Suprapubic skin (tissue), 4 donors: ENCODE data around the gene PLCE1. TPM values are rescaled to one million over a fixed set of nuclear protein-coding genes. Genes with fewer than 3 reads are reported as not detected.

ENCODE experiments used
- DNase-seq, 2 donors: peaks; one replicate each; pipeline ENCODE4 v3.0.0-alpha.2; 2019; ENCODE audit warnings: low spot score in 2 of 2
- H3K27ac ChIP-seq: fragments of 200-600 bp; sonication (generic); one replicate; pipeline ENCODE4 v1.5.1; 2019
- H3K27me3 ChIP-seq: fragments of 200-600 bp; sonication (generic); one replicate; pipeline ENCODE4 v1.5.1; 2019
- H3K36me3 ChIP-seq: fragments of 200-600 bp; sonication (generic); one replicate; pipeline ENCODE4 v1.5.1; 2019
- H3K4me1 ChIP-seq: fragments of 200-600 bp; sonication (generic); one replicate; pipeline ENCODE4 v1.5.1; 2019
- H3K4me3 ChIP-seq: fragments of 200-600 bp; sonication (generic); one replicate; pipeline ENCODE4 v1.5.1; 2019; ENCODE audit warnings: mild to moderate bottlenecking
- H3K9me3 ChIP-seq: fragments of 200-600 bp; sonication (generic); one replicate; pipeline ENCODE4 v1.5.1; 2019
- CTCF ChIP-seq, 2 donors: fragments of 200-600 bp in 1 of 2; fragments of 450-650 bp in 1 of 2; sonication (generic) in 1 of 2; IDR thresholded peaks; one replicate each; pipeline ENCODE4 v1.5.1; 2016 to 2019; ENCODE audit warnings: antibody characterized with exemption in 2 of 2, mild to moderate bottlenecking in 1 of 2, moderate library complexity in 1 of 2
- EP300 ChIP-seq: sonication (generic); formaldehyde crosslinking; IDR thresholded peaks from one replicate; pipeline ENCODE4 v1.6.1; 2017; ENCODE audit warnings: antibody characterized with exemption
- POLR2A ChIP-seq, 2 donors: fragments of 450-650 bp; IDR thresholded peaks; one replicate each; pipeline ENCODE4 v1.6.1; 2017; ENCODE audit warnings: antibody characterized with exemption in 2 of 2, mild to moderate bottlenecking in 2 of 2, moderate library complexity in 2 of 2
- POLR2AphosphoS5 ChIP-seq, 3 donors: sonication (generic); formaldehyde crosslinking; IDR thresholded peaks; one replicate each; pipeline ENCODE4 v1.6.1; 2017; ENCODE audit warnings: antibody characterized with exemption in 3 of 3
- WGBS: methylation state at CpG from one replicate; pipeline ENCODE4 v1.1.5; 2018; 5-methylcytosine and 5-hydroxymethylcytosine counted together
- total RNA-seq, 4 donors: library from RNA; depleted of rRNA; stranded (reverse); fragments of >200 nt; gene quantifications; one replicate each; pipeline ENCODE4 v1.1.0, GENCODE V29; 2016

PLCE1 gene
- total RNA-seq, 4 donors from 2014 or later = 1.0 to 2.8 (median 1.6) TPM

GRCh38 chr10:94029955-94030354 is 36.2 kb downstream of the PLCE1 start:
- Histone ChIP-seq H3K36me3 (no peaks in the 10 kb centered on the region), H3K27ac (no peak overlapping the region), H3K4me1 (no peaks in the 10 kb centered on the region), H3K27me3 (no peaks in the 10 kb centered on the region), H3K4me3 (no peak overlapping the region), H3K9me3 (peaks cover 15% of the 10 kb centered on the region)
- TF ChIP-seq CTCF (IDR thresholded peaks at IDR 0.05) = no peak
- no peak for TF ChIP-seq POLR2A (IDR thresholded peaks at IDR 0.05)
- TF ChIP-seq POLR2AphosphoS5 (IDR thresholded peaks at IDR 0.05) = no peak
- no peak for TF ChIP-seq EP300
- no peak for DNase-seq

GRCh38 chr10:94035982-94036765 is 42.4 kb downstream of the PLCE1 start:
- H3K27me3 ChIP-seq = no peaks in the 10 kb centered on the region
- no peaks in the 10 kb centered on the region for H3K9me3 ChIP-seq
- H3K27ac ChIP-seq = no peak overlapping the region
- no peak overlapping the region for H3K4me3 ChIP-seq
- no peaks in the 10 kb centered on the region for H3K4me1 ChIP-seq
- 72% methylated on average over 3 of the region's 3 CpGs for WGBS
- H3K36me3 ChIP-seq = no peaks in the 10 kb centered on the region
- no peak for DNase-seq
- TF ChIP-seq EP300 = no peak
- TF ChIP-seq POLR2A (IDR thresholded peaks at IDR 0.05) = no peak
- TF ChIP-seq CTCF (IDR thresholded peaks at IDR 0.05) = no peak
- no peak for TF ChIP-seq POLR2AphosphoS5 (IDR thresholded peaks at IDR 0.05)

GRCh38 chr10:94036766-94037033 is 43.0 kb downstream of the PLCE1 start:
- no peak for DNase-seq

GRCh38 chr10:94037286-94037685 is 43.6 kb downstream of the PLCE1 start:
- no peak for DNase-seq

More at GRCh38 chr10:94036766-94037033, 43.0 kb downstream of the PLCE1 start:
- 30% methylated on average over 1 of the region's 1 CpG for WGBS
- Histone ChIP-seq H3K4me1 (no peaks in the 10 kb centered on the region), H3K4me3 (no peak overlapping the region), H3K27me3 (no peaks in the 10 kb centered on the region), H3K36me3 (no peaks in the 10 kb centered on the region), H3K27ac (no peak overlapping the region), H3K9me3 (no peaks in the 10 kb centered on the region)
- no peak for TF ChIP-seq POLR2A (IDR thresholded peaks at IDR 0.05)
- no peak for TF ChIP-seq CTCF (IDR thresholded peaks at IDR 0.05)
- TF ChIP-seq EP300 = no peak
- no peak for TF ChIP-seq POLR2AphosphoS5 (IDR thresholded peaks at IDR 0.05)

GRCh38 chr10:94038024-94038423 is 44.3 kb downstream of the PLCE1 start:
- Histone ChIP-seq H3K4me3 (no peak overlapping the region), H3K27me3 (no peaks in the 10 kb centered on the region), H3K36me3 (no peaks in the 10 kb centered on the region), H3K9me3 (no peaks in the 10 kb centered on the region), H3K4me1 (no peaks in the 10 kb centered on the region), H3K27ac (no peak overlapping the region)
- WGBS = 63% methylated on average over 4 of the region's 4 CpGs
- DNase-seq = no peak
- no peak for TF ChIP-seq EP300
- TF ChIP-seq POLR2A (IDR thresholded peaks at IDR 0.05) = no peak
- TF ChIP-seq POLR2AphosphoS5 (IDR thresholded peaks at IDR 0.05) = no peak
- no peak for TF ChIP-seq CTCF (IDR thresholded peaks at IDR 0.05)

More at GRCh38 chr10:94037286-94037685, 43.6 kb downstream of the PLCE1 start:
- Histone ChIP-seq H3K4me1 (no peaks in the 10 kb centered on the region), H3K27me3 (no peaks in the 10 kb centered on the region), H3K4me3 (no peak overlapping the region), H3K9me3 (no peaks in the 10 kb centered on the region), H3K27ac (no peak overlapping the region), H3K36me3 (no peaks in the 10 kb centered on the region)
- WGBS = 72% methylated on average over 3 of the region's 3 CpGs
- TF ChIP-seq CTCF (IDR thresholded peaks at IDR 0.05) (no peak), EP300 (no peak), POLR2A (IDR thresholded peaks at IDR 0.05) (no peak), POLR2AphosphoS5 (IDR thresholded peaks at IDR 0.05) (no peak)
